ENCODE measurements around the gene HINFP. TPM values are rescaled to one million over a fixed set of nuclear protein-coding genes. Genes with fewer than 3 reads are reported as not detected.

Gene HINFP
- total and polyA plus RNA-seq, 9 of the 15 experiments (the other 6 are each of a cell fraction or from before 2014, with no cell fraction given) = 13.8 to 34.1 (median 22.5) TPM

GRCh38 chr11:119181677-119182412 lies 60.5 kb downstream of the HINFP start (continued):
- TF ChIP-seq ZNF407 (IDR thresholded peaks at IDR 0.05; ENCODE audit: low read depth) = no peak
- TF ChIP-seq ATF7 (IDR thresholded peaks at IDR 0.05) = 0 out of 2 replicates have a peak, but pooled peaks have one; percentile 13
- TF ChIP-seq ELF4 (CRISPR knock-in tag; IDR thresholded peaks at IDR 0.05) = 0 out of 2 replicates have a peak, but pooled peaks have one; percentile 26
- TF ChIP-seq ARID2 (IDR thresholded peaks at IDR 0.05) = no peak
- no peak for TF ChIP-seq ZNF316 (IDR thresholded peaks at IDR 0.05)
- TF ChIP-seq VEZF1 (CRISPR knock-in tag; IDR thresholded peaks at IDR 0.05) = peak; percentile 45; the same call in 1 of the 2 replicates
- no peak for TF ChIP-seq ZNF592 (IDR thresholded peaks at IDR 0.05)
- no peak for TF ChIP-seq NR1H2 (CRISPR knock-in tag; IDR thresholded peaks at IDR 0.05)
- TF ChIP-seq HMGN3 (IDR thresholded peaks at IDR 0.05; ENCODE audit: borderline replicate concordance, extremely low read depth, insufficient read length, low read depth, low read length) = peak; percentile 26
- peak; percentile 58; the same call in 1 of the 2 replicates for TF ChIP-seq SMARCE1 (IDR thresholded peaks at IDR 0.05)
- TF ChIP-seq GABPA (tag; conservative IDR thresholded peaks at IDR 0.05; ENCODE audit: low read depth) = peak; percentile 73
- peak; percentile 56; the same call in 1 of the 2 replicates for TF ChIP-seq THRB (CRISPR knock-in tag; conservative IDR thresholded peaks at IDR 0.05)
